ENCODE data around the gene SERPINF2.
"Not testable (repeated sequence)": the region's sequence is repeated elsewhere in the genome, so short reads cannot be mapped to it uniquely, and the experiment has no call there.

Gene SERPINF2

GRCh38 chr17:1722022-1722421 lies 20.6 kb upstream of the SERPINF2 start:
- not testable (repeated sequence) for H2AFZ ChIP-seq (ENCODE audit: low read depth, low read length); H3K27me3 ChIP-seq (ENCODE audit: insufficient read depth, low read length); H3K36me3 ChIP-seq (ENCODE audit: insufficient read depth, low read length); H3K9me3 ChIP-seq (ENCODE audit: low read length); H3K4me3 ChIP-seq (ENCODE audit: low read length); H3K4me1 ChIP-seq (ENCODE audit: insufficient read depth, low read length)

GRCh38 chr17:1724351-1724868 lies 18.3 kb upstream of the SERPINF2 start, which contains the start of gene WDR81:
TSS of gene WDR81 (plus strand) at chr17:1724704. CDS start at chr17:1724960, 256 bp downstream.
- Histone ChIP-seq H2AFZ (ENCODE audit: low read depth, low read length) (peak within 1 kb of the TSS; percentile 76), H3K4me3 (ENCODE audit: low read length) (peak within 1 kb of the TSS; percentile 48), H3K4me1 (ENCODE audit: insufficient read depth, low read length) (peaks cover 1% of the 10 kb centered on the region), H3K36me3 (ENCODE audit: insufficient read depth, low read length) (no peaks in the 10 kb centered on the region), H3K9me3 (ENCODE audit: low read length) (no peaks in the 10 kb centered on the region), H3K27me3 (ENCODE audit: insufficient read depth, low read length) (no peaks in the 10 kb centered on the region)

- Histone ChIP-seq H3K4me3 (ENCODE audit: low read length) (peak overlapping the region; percentile 48), H2AFZ (ENCODE audit: low read depth, low read length) (peak overlapping the region; percentile 76), H3K27me3 (ENCODE audit: insufficient read depth, low read length) (no peaks in the 10 kb centered on the region), H3K4me1 (ENCODE audit: insufficient read depth, low read length) (peaks cover 1% of the 10 kb centered on the region), H3K9me3 (ENCODE audit: low read length) (no peaks in the 10 kb centered on the region), H3K36me3 (ENCODE audit: insufficient read depth, low read length) (no peaks in the 10 kb centered on the region)
Measured at GRCh38 chr17:1724869-1725641, 17.6 kb upstream of the SERPINF2 start.

GRCh38 chr17:1725642-1726511 lies 16.8 kb upstream of the SERPINF2 start:
- Histone ChIP-seq H3K27me3 (ENCODE audit: insufficient read depth, low read length) (no peaks in the 10 kb centered on the region), H2AFZ (ENCODE audit: low read depth, low read length) (no peak overlapping the region), H3K9me3 (ENCODE audit: low read length) (no peaks in the 10 kb centered on the region), H3K4me1 (ENCODE audit: insufficient read depth, low read length) (peaks cover 1% of the 10 kb centered on the region), H3K36me3 (ENCODE audit: insufficient read depth, low read length) (no peaks in the 10 kb centered on the region), H3K4me3 (ENCODE audit: low read length) (no peak overlapping the region)

GRCh38 chr17:1726626-1727257 lies 15.9 kb upstream of the SERPINF2 start:
- H3K4me3 ChIP-seq (ENCODE audit: low read length) = no peak overlapping the region
- H3K9me3 ChIP-seq (ENCODE audit: low read length) = no peaks in the 10 kb centered on the region
- no peaks in the 10 kb centered on the region for H3K36me3 ChIP-seq (ENCODE audit: insufficient read depth, low read length)
- H2AFZ ChIP-seq (ENCODE audit: low read depth, low read length) = no peak overlapping the region
- peaks cover 1% of the 10 kb centered on the region for H3K4me1 ChIP-seq (ENCODE audit: insufficient read depth, low read length)
- no peaks in the 10 kb centered on the region for H3K27me3 ChIP-seq (ENCODE audit: insufficient read depth, low read length)

GRCh38 chr17:1727258-1727789 lies 15.3 kb upstream of the SERPINF2 start:
- H3K4me1 ChIP-seq (ENCODE audit: insufficient read depth, low read length) = peaks cover 1% of the 10 kb centered on the region
- no peaks in the 10 kb centered on the region for H3K36me3 ChIP-seq (ENCODE audit: insufficient read depth, low read length)
- H2AFZ ChIP-seq (ENCODE audit: low read depth, low read length) = no peak overlapping the region
- H3K27me3 ChIP-seq (ENCODE audit: insufficient read depth, low read length) = no peaks in the 10 kb centered on the region
- H3K4me3 ChIP-seq (ENCODE audit: low read length) = no peak overlapping the region
- no peaks in the 10 kb centered on the region for H3K9me3 ChIP-seq (ENCODE audit: low read length)

- Histone ChIP-seq H3K4me1 (ENCODE audit: insufficient read depth, low read length) (peaks cover 1% of the 10 kb centered on the region), H3K4me3 (ENCODE audit: low read length) (no peak overlapping the region), H3K36me3 (ENCODE audit: insufficient read depth, low read length) (no peaks in the 10 kb centered on the region), H2AFZ (ENCODE audit: low read depth, low read length) (no peak overlapping the region), H3K27me3 (ENCODE audit: insufficient read depth, low read length) (no peaks in the 10 kb centered on the region), H3K9me3 (ENCODE audit: low read length) (no peaks in the 10 kb centered on the region)
Measured at GRCh38 chr17:1727876-1728630, 14.6 kb upstream of the SERPINF2 start.

GRCh38 chr17:1729966-1730325 lies 12.7 kb upstream of the SERPINF2 start:
- Histone ChIP-seq H3K4me1 (ENCODE audit: insufficient read depth, low read length) (no peaks in the 10 kb centered on the region), H3K4me3 (ENCODE audit: low read length) (no peak overlapping the region), H2AFZ (ENCODE audit: low read depth, low read length) (no peak overlapping the region), H3K27me3 (ENCODE audit: insufficient read depth, low read length) (no peaks in the 10 kb centered on the region), H3K36me3 (ENCODE audit: insufficient read depth, low read length) (no peaks in the 10 kb centered on the region), H3K9me3 (ENCODE audit: low read length) (no peaks in the 10 kb centered on the region)

GRCh38 chr17:1730326-1731193 lies 12.1 kb upstream of the SERPINF2 start:
- no peaks in the 10 kb centered on the region for H3K9me3 ChIP-seq (ENCODE audit: low read length)
- H2AFZ ChIP-seq (ENCODE audit: low read depth, low read length) = no peak overlapping the region
- no peak overlapping the region for H3K4me3 ChIP-seq (ENCODE audit: low read length)
- no peaks in the 10 kb centered on the region for H3K4me1 ChIP-seq (ENCODE audit: insufficient read depth, low read length)
- H3K27me3 ChIP-seq (ENCODE audit: insufficient read depth, low read length) = no peaks in the 10 kb centered on the region
- no peaks in the 10 kb centered on the region for H3K36me3 ChIP-seq (ENCODE audit: insufficient read depth, low read length)

GRCh38 chr17:1731194-1731506 lies 11.5 kb upstream of the SERPINF2 start:
- Histone ChIP-seq H3K4me1 (ENCODE audit: insufficient read depth, low read length) (peaks cover under 1% of the 10 kb centered on the region), H3K9me3 (ENCODE audit: low read length) (no peaks in the 10 kb centered on the region), H3K4me3 (ENCODE audit: low read length) (no peak overlapping the region), H3K27me3 (ENCODE audit: insufficient read depth, low read length) (no peaks in the 10 kb centered on the region), H2AFZ (ENCODE audit: low read depth, low read length) (no peak overlapping the region), H3K36me3 (ENCODE audit: insufficient read depth, low read length) (no peaks in the 10 kb centered on the region)

- H3K9me3 ChIP-seq (ENCODE audit: low read length) = no peaks in the 10 kb centered on the region
- H3K36me3 ChIP-seq (ENCODE audit: insufficient read depth, low read length) = no peaks in the 10 kb centered on the region
- no peaks in the 10 kb centered on the region for H3K27me3 ChIP-seq (ENCODE audit: insufficient read depth, low read length)
- peaks cover 9% of the 10 kb centered on the region for H3K4me1 ChIP-seq (ENCODE audit: insufficient read depth, low read length)
- no peak overlapping the region for H2AFZ ChIP-seq (ENCODE audit: low read depth, low read length)
- H3K4me3 ChIP-seq (ENCODE audit: low read length) = no peak overlapping the region
Measured at GRCh38 chr17:1732241-1732832, 10.3 kb upstream of the SERPINF2 start.

Data from neuron (in vitro differentiated cells).